Left lung (tissue), 10 donors: ENCODE results near the gene PINLYP. TPM values are rescaled to one million over a fixed set of nuclear protein-coding genes. Genes with fewer than 3 reads are reported as not detected.

Source experiments
- ATAC-seq: fragments of 200-7000 bp; cut with Tn5 transposase; one replicate; pipeline ENCODE4 v1.9.1; 2020; ENCODE audit warnings: moderate library complexity
- DNase-seq, 4 donors: peaks; one replicate each; pipeline ENCODE4 v3.0.0-alpha.2; 2013 to 2020
- H3K27ac ChIP-seq, 2 donors: fragments of 200-600 bp; sonication (generic) in 1 of 2; one replicate each; pipeline versions ENCODE4 v1.5.0 to v1.8.0; 2020 to 2021
- H3K27me3 ChIP-seq, 2 donors: fragments of 200-600 bp; sonication (generic) in 1 of 2; one replicate each; pipeline versions ENCODE4 v1.5.0 to v1.8.0; 2020 to 2021
- H3K36me3 ChIP-seq, 2 donors: fragments of 200-600 bp; sonication (generic) in 1 of 2; one replicate each; pipeline versions ENCODE4 v1.5.0 to v1.8.0; 2020 to 2021
- H3K4me1 ChIP-seq, 2 donors: fragments of 200-600 bp; one replicate each; pipeline ENCODE4 v1.8.0; 2021
- H3K4me3 ChIP-seq, 2 donors: fragments of 200-600 bp; sonication (generic) in 1 of 2; one replicate each; pipeline versions ENCODE4 v1.5.0 to v1.8.0; 2020 to 2021; ENCODE audit warnings: mild to moderate bottlenecking in 1 of 2
- H3K9me3 ChIP-seq, 2 donors: fragments of 200-600 bp; sonication (generic) in 1 of 2; one replicate each; pipeline versions ENCODE4 v1.5.0 to v1.8.0; 2020 to 2021
- CTCF ChIP-seq, 2 donors: fragments of 200-600 bp; sonication (generic) in 1 of 2; IDR thresholded peaks; one replicate each; pipeline versions ENCODE4 v1.5.0 to v1.8.0; 2021; ENCODE audit warnings: antibody characterized with exemption in 2 of 2
- intact Hi-C, 2 donors: fragments of 100-400 bp; cut with DNase I; formaldehyde crosslinking; loops; one replicate each; pipeline versions ENCODE4 v1.11.2 to v1.14.2; 2022
- polyA plus RNA-seq, 6 donors: library from polyadenylated mRNA; unstranded; fragments of 120-200 nt; gene quantifications; one replicate each; pipeline ENCODE4 v1.2.1, GENCODE V29; 2013; ENCODE audit not compliant: insufficient read length in 6 of 6
- total RNA-seq, 2 donors: library from RNA; stranded (reverse); fragmentation: NEBNext Ultra II Directional; extraction: Animal tissue kit (Norgen Biotek cat#: 25700); gene quantifications; one replicate each; pipeline ENCODE4 v1.2.1, GENCODE V29; 2021
- donor health status: DM: no; HTN: yes; CAD: no.
- donor health status: DM: no; HTN: no; CAD: no.

The PINLYP gene
- total and polyA plus RNA-seq, 8 donors: 6.2 to 21.2 (median 17.0) TPM

DNA sequence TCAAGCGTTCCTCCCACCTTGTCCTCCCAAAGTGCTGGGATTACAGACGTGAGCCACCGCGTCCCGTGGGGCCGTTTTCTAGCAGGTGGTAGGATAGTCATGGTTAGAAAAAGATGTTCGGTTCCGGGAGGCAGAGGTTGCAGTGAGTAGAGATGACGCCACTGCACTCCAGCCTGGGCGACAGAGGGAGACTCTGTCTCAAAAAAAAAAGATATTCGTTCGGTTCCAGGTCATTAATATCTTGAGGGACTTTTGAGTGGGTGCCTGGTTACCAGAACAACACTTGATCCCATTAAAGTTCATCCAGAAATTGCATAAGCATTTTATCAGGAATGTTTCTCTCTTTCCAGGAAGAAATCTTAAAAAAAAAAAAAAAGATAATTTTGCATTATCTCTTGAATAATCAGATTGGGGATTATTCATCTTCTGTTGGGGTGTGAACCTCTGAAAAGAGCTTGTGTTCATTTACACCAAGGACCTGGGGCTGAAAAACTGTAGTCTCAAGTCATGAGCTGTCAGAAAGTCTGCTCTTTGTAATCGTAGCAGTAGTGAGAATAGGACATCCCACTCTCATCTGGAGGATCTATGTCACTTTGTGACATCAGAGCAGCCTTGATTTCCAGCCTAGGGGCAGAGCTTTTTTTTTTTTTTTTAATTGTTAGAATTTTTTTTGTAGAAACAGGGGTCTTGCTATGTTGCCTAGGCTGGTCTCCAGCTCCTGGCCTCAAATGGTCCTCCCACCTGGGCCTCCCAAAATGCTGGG is 47.6 kb upstream of the PINLYP start:
- H3K4me3 ChIP-seq: peak overlapping the region; percentile 83 to 92

GRCh38 chr19:43532571-43532961 is 43.0 kb upstream of the PINLYP start:
- Histone ChIP-seq H3K4me1 (peaks cover 0 to 26% of the 10 kb centered on the region in 2 donors), H3K9me3 (no peaks in the 10 kb centered on the region), H3K36me3 (peaks cover 0 to 6% of the 10 kb centered on the region in 2 donors), H3K27ac (peak overlapping the region; percentile 90), H3K27me3 (no peaks in the 10 kb centered on the region), H3K4me3 (peak overlapping the region; percentile 55 to 58)
- ATAC-seq (peak; percentile 13), DNase-seq (peak; percentile 3 to 79 (median 64))
- TF ChIP-seq CTCF (IDR thresholded peaks at IDR 0.05): no peak
- intact Hi-C loops: no loop called here

More for the DNA sequence above, 47.6 kb upstream of the PINLYP start:
- H3K4me1 ChIP-seq: peaks cover 19 to 40% of the 10 kb centered on the region in 2 donors
- peak overlapping the region; percentile 82 to 84 for H3K27ac ChIP-seq
- H3K9me3 ChIP-seq: no peaks in the 10 kb centered on the region
- intact Hi-C loops: loop anchor here in 1 of 2 donors (10.0 kb wide), 1 partner anchor 83 kb away; no protein-coding TSS in a partner anchor
- TF ChIP-seq CTCF (IDR thresholded peaks at IDR 0.05): no peak
- ATAC-seq: no peak
- DNase-seq: peak in 1 of 4 donors; percentile 54
- no peaks in the 10 kb centered on the region for H3K36me3 ChIP-seq
- H3K27me3 ChIP-seq: no peaks in the 10 kb centered on the region

DNA sequence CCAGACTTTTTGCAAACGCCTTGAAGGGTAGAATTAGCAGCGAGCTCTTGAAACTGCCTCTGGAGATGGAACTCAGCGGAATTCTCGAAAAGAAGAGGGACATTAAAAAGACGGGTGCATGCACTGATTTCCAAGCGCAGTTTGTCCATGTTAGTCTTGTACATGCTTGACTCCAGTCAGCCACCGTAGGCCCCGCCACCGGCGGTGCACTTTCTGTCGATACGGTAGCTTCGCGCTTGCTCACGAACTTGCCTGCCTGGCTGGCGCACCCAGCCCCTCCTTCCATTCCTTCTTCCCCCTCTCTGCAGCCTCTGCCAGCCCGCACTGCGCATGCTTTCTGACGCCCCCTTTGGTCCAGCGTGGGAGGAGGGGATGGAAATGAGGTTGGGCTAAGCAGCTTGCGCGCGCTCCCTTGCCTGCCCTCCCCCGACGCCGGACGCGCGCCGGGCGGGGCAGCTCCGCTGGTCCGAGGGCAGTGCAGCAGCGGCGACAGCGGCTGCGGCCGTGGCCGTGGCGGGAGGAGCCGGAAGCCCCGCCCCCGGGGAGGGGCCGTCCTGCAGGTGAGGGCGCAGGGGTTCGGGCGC is 42.5 kb upstream of the PINLYP start, which contains the start of gene ZNF575:
Gene ZNF575 (plus strand): TSS at position 227 of the 584 bp plus-strand sequence. CDS start 1,235 bp downstream, outside the sequence.
- intact Hi-C loops: no loop called here
- H3K9me3 ChIP-seq: no peaks in the 10 kb centered on the region
- ATAC-seq (peak; percentile 85), DNase-seq (peak; percentile 93 to 97 (median 95))
- H3K27ac ChIP-seq: peak within 1 kb of the TSS; percentile 90
- peaks cover 0 to 24% of the 10 kb centered on the region in 2 donors for H3K4me1 ChIP-seq
- H3K27me3 ChIP-seq: no peaks in the 10 kb centered on the region
- TF ChIP-seq CTCF (IDR thresholded peaks at IDR 0.05): no peak
- H3K36me3 ChIP-seq: peaks cover 0 to 11% of the 10 kb centered on the region in 2 donors
- peak within 1 kb of the TSS; percentile 55 to 58 for H3K4me3 ChIP-seq

DNA sequence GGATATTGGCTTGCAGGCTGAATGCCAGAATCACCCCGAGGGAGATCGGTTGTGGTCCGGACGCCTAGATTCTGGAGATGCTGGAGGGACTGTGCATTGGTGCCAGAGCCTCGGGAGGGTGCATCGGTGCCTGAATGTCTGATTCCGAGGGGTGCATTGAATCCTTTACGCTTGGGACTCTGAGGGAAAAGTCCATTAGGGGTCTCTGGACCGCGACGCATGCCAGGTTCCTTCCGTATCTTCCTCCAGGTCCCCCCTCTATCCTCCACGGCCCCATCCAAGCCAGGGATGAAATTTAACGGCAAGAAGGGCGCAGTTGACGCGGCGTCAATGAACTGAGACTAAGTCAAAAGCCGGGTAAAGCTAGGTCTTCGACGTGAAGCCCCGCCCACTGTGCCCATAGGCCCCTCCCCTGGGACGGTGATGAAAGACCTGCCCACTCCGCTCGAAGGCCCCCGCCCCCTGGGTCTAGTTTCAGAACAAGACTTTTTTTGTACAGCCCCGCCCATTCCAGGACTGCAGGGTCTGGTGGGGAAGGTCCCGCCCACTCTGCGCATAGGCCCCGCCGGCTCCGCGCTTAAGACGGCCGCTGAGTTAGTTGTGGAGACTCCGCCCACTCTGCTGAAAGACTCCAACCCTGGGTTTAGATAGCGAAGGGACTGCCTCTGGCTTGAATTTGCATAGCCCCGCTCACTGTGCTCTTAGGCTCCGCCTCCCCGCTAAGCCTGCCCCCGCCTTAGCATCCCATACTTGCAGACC is 41.9 kb upstream of the PINLYP start:
- DNase-seq: peak; percentile 97 to 99 (median 98)
- H3K27ac ChIP-seq: peak overlapping the region; percentile 90
- intact Hi-C loops: no loop called here
- peaks cover 0 to 18% of the 10 kb centered on the region in 2 donors for H3K36me3 ChIP-seq
- H3K9me3 ChIP-seq: peaks cover 0 to under 1% of the 10 kb centered on the region in 2 donors
- H3K4me3 ChIP-seq: peak overlapping the region; percentile 55 to 58
- no peak for TF ChIP-seq CTCF (IDR thresholded peaks at IDR 0.05)
- ATAC-seq: peak; percentile 87
- peaks cover 0 to 24% of the 10 kb centered on the region in 2 donors for H3K4me1 ChIP-seq
- no peaks in the 10 kb centered on the region for H3K27me3 ChIP-seq
